GM19372 (cell line): ENCODE data around the gene ADAM20.
"Not testable (repeated sequence)": the region's sequence is repeated elsewhere in the genome, so short reads cannot be mapped to it uniquely, and the experiment has no call there.

Experiments
- ATAC-seq: cut with Tn5 transposase; IDR thresholded peaks from one replicate; pipeline ENCODE4 v1.9.1; 2021; ENCODE audit warnings: mild to moderate bottlenecking, low read depth, moderate library complexity; ENCODE audit not compliant: unreplicated experiment

The ADAM20 gene

DNA sequence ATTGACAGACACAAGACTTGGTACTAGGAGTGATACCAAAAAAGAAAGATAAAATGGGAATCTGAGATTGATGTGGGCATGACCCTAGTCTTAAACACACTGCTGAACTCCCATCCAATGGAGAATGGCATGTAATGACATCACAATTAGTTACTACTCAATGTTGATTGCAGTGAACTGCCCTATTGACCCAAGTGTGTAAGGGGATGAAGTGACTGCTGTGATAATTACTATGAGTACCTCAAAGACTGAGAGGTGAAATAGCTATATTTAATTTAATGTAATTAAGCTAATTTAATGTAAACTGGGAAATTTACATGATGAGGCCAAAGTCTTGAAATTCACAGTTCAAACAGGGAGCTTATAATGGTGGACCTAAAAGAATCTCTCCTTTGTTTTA is at the start of gene ADAM20:
Gene ADAM20, minus strand, starts transcription at position 101 of the 400 bp plus-strand sequence. CDS start 10,247 bp downstream, outside the sequence.
- no peak for ATAC-seq

GRCh38 chr14:70576891-70577290 is 42.1 kb upstream of the ADAM20 start:
- no peak for ATAC-seq

DNA sequence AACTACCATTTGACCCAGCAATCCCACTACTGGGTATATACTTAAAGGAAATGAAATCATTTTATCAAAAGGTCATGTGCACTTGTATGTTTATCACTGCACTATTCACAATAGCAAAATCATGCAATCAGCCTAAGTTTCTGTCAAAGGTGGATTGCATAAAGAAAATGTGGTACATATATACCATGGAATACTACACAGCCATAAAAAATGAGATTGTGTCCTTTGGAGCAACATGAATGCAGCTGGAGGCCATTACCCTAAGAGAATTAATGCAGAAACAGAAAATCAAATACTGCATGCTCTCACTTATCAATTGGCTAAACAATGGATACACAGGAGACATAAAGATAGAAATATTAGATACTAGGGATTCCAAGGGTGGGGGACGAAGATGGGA is 38.2 kb upstream of the ADAM20 start:
- ATAC-seq: no peak

DNA sequence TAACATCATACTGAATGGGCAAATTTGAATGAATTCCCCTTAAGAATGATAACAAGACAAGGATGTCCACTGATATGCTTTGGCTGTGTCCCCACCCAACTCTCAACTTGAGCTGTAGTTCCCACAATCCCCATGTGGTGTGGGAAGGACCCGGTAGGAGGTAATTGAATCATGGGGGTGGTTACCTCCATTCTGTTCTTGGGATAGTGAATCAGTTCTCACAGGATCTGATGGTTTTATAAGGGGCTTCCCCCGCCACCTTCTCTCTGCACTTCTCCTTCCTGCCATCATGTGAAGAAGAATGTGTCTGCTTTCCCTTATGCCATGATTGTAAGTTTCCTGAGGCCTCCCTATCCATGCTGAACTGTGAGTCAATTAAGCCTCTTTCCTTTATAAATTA is 36.3 kb upstream of the ADAM20 start:
- no peak for ATAC-seq

- ATAC-seq: no peak
Measured at GRCh38 chr14:70567791-70568190, 33.0 kb upstream of the ADAM20 start.

- no peak for ATAC-seq
Measured at GRCh38 chr14:70563869-70564268, 29.1 kb upstream of the ADAM20 start.

DNA sequence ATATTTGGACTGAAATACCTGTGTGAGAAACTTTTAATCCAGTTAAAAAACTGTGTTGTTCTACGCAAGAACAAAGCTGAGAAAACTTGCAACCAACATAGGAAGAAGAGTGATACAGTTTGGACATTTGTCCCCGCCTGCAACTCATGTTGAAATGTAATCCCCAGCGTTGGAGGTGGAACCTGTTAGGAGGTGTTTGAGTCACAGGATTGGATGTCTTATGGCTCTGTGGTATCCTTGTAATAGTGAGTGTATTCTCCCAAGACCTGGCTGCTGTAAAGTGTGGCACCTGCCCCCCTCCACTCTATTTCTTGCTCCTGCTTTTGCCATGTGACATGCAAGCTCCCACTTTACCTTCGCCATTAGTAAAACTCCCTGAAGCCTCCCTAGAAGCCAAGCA is 28.6 kb upstream of the ADAM20 start:
- ATAC-seq: no peak

DNA sequence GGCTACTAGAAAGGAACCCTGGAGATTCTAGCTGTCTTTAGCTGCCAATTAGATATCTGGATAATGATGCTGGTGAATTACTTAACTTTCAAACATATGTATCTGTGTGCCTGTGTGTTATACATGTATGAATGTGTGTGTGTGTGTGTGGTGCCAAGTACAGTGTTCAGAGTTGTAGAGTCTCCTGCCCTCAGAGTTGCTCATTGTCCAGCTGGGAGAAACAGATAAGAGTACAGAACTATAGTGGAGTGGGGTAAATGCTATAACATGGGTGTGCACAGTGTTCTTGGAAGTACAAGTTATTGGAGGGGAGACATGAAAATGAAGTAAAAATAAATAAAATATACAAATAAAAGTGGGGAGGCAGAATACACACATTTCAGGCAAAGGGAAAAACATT is 23.6 kb upstream of the ADAM20 start:
- no peak for ATAC-seq

DNA sequence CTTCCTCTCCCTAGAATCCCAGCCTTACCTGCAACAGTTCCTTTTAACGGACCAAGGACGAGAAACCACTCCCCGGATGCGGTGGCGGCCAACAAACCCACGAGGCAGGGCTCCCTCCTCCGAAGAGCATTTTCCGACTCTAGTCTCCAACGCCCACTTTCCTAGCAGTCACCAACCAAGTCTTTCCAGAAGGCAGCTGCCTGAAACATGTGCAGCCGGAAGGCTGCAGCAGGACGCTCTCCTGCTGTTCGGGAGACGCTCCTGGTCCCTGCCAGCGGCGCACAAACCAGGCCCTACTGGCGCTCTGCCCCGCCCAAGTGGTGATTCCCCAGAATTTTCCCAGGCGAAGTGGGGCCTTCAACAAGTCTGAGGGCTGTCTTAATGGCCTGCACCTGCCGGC is 21.1 kb upstream of the ADAM20 start:
- ATAC-seq: no peak

DNA sequence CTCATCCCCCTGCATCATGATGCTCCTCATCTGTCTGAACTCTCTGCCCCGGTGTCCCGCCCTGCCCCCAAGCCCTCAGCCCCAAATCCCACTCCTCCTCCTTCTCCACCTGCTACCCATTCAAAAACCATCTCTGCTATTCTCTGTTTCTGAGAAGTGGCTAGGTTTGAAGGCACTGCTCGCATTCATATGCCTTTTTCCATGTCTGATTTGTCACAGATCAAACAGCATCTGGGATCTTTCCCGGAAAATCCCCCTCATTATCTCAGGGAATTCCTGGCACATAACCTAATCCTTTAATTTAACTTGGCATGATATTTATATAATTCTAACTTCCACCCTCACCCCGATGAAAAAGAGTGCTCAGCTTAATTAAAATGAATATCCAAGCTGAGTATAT is 3.3 kb upstream of the ADAM20 start:
- no peak for ATAC-seq

DNA sequence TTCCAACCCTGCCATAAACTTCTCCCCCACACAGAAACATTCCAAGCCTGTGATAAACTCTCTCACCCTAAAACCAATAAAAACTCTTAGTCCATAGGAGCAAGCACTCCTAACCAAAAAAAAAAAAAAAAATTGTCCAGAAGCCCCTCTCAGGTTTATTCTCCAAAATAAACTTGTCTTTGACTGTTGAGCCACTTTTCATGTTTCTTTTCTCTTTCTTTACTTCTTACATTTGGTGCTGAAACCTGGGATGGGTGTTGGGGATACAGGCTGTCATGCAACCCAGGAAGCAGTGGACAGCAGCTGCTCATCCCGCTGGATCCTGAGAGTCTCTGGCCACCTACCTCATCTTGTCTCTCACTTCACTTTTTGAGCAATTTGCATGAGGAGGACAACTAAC is 2.0 kb upstream of the ADAM20 start:
- no peak for ATAC-seq

DNA sequence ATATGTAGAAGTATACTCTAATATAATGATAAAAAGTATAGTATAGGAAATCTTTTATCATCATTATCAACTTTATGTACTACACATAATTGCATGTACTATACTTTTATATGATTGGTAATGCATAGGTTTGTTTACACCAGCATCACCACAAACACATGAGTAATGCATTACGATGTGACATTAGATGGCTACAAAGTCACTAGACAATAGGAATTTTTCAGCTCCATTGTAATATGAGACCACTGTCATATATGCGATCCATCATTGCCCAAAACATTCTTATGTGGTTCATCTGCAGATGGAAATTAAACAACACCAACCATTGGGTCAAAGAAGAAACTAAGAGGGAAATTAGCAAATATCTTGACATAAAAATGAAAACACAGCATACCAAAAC is 4.4 kb downstream of the ADAM20 start:
- ATAC-seq: no peak

- ATAC-seq: no peak
Measured at GRCh38 chr14:70527501-70528105, 7.2 kb downstream of the ADAM20 start.

DNA sequence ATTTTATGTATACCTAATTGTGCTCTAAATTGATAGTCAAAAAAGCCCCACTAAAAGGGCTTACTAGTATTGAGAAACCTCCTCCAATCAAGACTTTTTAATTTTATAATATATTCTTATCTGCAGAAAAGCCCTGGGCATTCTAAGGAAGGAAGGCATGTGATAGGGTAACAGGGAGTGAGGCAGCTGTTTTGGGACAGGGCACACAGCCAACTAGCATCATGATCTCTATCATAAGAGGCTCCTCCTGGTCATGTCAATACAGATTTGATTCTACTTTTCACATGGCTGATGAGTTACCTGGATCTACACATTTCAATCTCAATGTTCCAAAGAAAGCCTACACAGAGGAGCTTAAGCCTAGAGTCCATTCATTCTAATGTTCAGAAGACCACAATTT is 9.1 kb downstream of the ADAM20 start:
- no peak for ATAC-seq

GRCh38 chr14:70515811-70516210 is 19.0 kb downstream of the ADAM20 start:
- ATAC-seq: no peak

GRCh38 chr14:70514168-70515069 is 20.4 kb downstream of the ADAM20 start:
- ATAC-seq: no peak

- no peak for ATAC-seq
Measured at GRCh38 chr14:70498191-70498590, 36.6 kb downstream of the ADAM20 start.

DNA sequence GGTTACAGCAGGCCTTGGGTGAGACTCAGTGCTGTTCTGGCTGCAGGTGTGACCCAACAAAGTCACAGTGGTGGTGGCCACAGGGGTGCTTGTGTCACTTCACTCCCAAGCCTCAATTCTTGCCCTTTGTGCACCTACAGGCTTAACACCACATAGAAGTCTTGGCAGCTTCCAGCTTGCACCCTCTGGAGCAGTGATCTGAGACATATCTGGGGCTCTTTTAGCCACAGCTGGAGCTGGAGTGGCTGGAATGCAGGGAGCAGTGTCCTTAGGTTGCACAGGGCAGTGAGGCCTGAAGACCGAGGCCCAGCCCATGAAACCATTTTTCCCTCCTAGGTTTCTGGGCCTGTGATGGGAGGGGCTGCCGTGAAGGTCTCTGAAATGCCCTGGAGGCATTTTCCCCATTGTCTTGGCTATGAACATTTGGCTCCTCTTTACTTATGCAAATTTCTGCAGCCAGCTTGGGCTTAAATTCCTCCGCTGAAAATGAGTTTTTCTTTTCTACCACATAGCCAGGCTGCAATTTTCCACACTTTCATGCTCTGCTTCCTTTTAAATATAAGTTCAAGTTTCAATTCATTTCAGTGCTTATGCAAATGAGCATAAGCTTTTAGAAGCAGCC is 45.1 kb downstream of the ADAM20 start:
- no peak for ATAC-seq

DNA sequence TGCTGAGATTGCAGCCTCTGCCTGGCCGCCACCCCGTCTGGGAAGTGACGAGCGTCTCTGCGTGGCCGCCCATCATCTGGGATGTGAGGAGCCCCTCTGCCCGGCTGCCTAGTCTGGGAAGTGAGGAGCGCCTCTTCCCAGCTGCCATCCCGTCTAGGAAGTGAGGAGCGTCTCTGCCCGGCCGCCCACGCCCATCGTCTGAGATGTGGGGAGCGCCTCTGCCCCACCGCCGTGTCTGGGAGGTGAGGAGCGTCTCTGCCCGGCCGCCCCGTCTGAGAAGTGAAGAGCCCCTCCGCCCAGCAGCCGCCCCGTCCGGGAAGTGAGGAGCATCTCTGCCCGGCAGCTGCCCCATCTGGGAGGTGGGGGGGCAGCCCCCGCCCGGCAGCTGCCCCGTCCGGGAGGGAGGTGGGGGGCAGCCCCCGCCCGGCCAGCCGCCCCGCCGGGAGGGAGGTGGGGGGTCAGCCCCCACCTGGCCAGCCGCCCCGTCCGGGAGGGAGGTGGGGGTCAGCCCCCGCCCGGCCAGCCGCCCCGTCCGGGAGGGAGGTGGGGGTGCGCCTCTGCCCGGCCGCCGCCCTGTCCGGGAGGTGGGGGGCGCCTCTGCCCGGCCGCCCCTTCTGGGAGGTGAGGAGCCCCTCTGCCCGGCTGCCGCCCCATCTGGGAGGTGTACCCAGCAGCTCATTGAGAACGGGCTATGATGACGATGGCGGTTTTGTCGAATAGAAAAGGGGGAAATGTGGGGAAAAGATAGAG is 57.3 kb downstream of the ADAM20 start:
- not testable (repeated sequence) for ATAC-seq

- not testable (repeated sequence) for ATAC-seq
Measured at GRCh38 chr14:70475459-70475858, 59.3 kb downstream of the ADAM20 start.

GRCh38 chr14:70473825-70474224 is 61.0 kb downstream of the ADAM20 start:
- ATAC-seq: no peak
